ENCODE measurements around the gene RBM12. TPM values are rescaled to one million over a fixed set of nuclear protein-coding genes. Genes with fewer than 3 reads are reported as not detected.

RBM12 gene
- total and polyA plus RNA-seq, 2 donors (not counting 1 experiment from before 2014, with no cell fraction given) = 52.7 to 144 TPM

DNA sequence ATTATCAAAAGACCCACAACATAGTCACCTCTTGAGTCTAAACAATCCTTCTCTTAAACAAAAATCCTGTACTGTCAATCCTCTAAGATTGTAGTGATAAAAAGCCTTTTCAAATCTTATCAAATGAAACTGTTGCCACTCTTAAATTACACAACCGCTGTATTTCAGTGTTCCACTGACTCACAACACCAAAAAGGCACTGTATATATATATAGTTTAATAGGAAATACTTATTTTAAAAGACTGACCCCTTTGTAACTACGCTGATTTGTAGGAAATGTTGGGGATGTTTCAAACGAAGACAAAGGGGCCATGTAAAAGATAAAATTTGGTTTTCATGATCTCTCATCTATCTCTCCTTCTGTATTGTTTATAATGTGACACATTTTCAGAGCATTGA lies 14.1 kb downstream of the RBM12 start:
- POLR2A ChIA-PET = no interaction called here
- H3K27me3 Mint-ChIP-seq = no peaks in the 10 kb centered on the region
- Histone ChIP-seq H3K4me3 (ENCODE audit: control extremely low read depth in 1 of 5, extremely low read depth in 1 of 5, insufficient read depth in 1 of 5, low read depth in 2 of 5, low read length in 4 of 5) (no peak overlapping the region), H3K27me3 (replicated peaks in 1 of 4; ENCODE audit: control extremely low read depth in 1 of 4, control insufficient read depth in 3 of 4, insufficient read depth in 4 of 4, low read length in 3 of 4) (no peaks in the 10 kb centered on the region), H3K4me2 (replicated peaks; ENCODE audit: low read depth, low read length, poor library complexity, severe bottlenecking) (no peak overlapping the region), H2AFZ (ENCODE audit: insufficient read depth, low read depth, low read length, poor library complexity, severe bottlenecking) (no peak overlapping the region), H3K79me2 (ENCODE audit: control insufficient read depth, insufficient read depth, low read length) (peaks cover 96% of the 10 kb centered on the region), H3K9ac (ENCODE audit: low read length) (no peak overlapping the region), H3K36me3 (replicated peaks in 1 of 2; ENCODE audit: control extremely low read depth in 1 of 2, control insufficient read depth in 1 of 2, extremely low read depth in 1 of 2, insufficient read depth in 2 of 2, low read length in 1 of 2) (peaks cover 0 to 53% of the 10 kb centered on the region in 2 experiments), H3K27ac (ENCODE audit: low read length in 2 of 2) (peak overlapping the region in 1 of 2 donors; percentile 34), H3K9me3 (ENCODE audit: control extremely low read depth in 1 of 3, control insufficient read depth in 2 of 3, insufficient read depth in 1 of 3, low read length in 2 of 3) (no peaks in the 10 kb centered on the region), H3K4me1 (ENCODE audit: control insufficient read depth in 2 of 2, insufficient read depth in 2 of 2, low read length in 2 of 2) (no peaks in the 10 kb centered on the region), H4K20me1 (ENCODE audit: control insufficient read depth, insufficient read depth, low read length, poor library complexity, severe bottlenecking) (peaks cover 66% of the 10 kb centered on the region)
- no peak for TF ChIP-seq EZH2 (IDR thresholded peaks at IDR 0.05; ENCODE audit: borderline replicate concordance, insufficient read depth, low read depth, low read length, poor library complexity, severe bottlenecking)
- TF ChIP-seq, protein P1, sequence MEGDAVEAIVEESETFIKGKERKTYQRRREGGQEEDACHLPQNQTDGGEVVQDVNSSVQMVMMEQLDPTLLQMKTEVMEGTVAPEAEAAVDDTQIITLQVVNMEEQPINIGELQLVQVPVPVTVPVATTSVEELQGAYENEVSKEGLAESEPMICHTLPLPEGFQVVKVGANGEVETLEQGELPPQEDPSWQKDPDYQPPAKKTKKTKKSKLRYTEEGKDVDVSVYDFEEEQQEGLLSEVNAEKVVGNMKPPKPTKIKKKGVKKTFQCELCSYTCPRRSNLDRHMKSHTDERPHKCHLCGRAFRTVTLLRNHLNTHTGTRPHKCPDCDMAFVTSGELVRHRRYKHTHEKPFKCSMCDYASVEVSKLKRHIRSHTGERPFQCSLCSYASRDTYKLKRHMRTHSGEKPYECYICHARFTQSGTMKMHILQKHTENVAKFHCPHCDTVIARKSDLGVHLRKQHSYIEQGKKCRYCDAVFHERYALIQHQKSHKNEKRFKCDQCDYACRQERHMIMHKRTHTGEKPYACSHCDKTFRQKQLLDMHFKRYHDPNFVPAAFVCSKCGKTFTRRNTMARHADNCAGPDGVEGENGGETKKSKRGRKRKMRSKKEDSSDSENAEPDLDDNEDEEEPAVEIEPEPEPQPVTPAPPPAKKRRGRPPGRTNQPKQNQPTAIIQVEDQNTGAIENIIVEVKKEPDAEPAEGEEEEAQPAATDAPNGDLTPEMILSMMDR (IDR thresholded peaks at IDR 0.05) = no peak
- DNase-seq (no peak), ATAC-seq (ENCODE audit: low read depth) (no peak)
- WGBS (ENCODE audit: insufficient coverage) = no CpG with 5 or more reads among the region's 3 CpGs
- intact Hi-C loops (cut with micrococcal nuclease) = no loop called here
- CTCF ChIA-PET = no interaction called here
- H3K27ac Mint-ChIP-seq = no peak overlapping the region
- peaks cover 35% of the 10 kb centered on the region for H3K4me1 Mint-ChIP-seq
- H3K4me3 Mint-ChIP-seq = no peak overlapping the region
- H3K9me3 Mint-ChIP-seq (ENCODE audit: insufficient read depth) = no peaks in the 10 kb centered on the region

DNA sequence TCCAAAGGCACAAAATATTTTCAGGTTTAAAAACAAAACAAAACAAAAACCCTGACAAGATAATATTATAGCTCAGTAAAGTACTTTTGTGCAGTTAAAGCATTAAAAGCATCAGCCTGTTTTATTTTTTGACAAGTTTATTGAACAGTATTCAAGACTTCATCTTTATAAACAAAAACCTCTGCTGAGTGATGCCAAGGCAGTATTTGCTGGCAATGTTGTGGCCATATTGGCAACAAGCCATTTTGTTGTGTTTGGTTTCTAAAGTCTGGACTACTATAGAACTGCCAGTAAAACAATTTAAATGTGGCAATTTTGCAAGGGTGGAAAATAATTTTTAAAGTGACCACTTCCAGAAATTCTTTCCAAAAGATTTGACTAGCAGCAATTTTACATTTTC lies 15.9 kb downstream of the RBM12 start:
- peaks cover 49% of the 10 kb centered on the region for H3K4me1 Mint-ChIP-seq
- no peaks in the 10 kb centered on the region for H3K4me1 ChIP-seq (ENCODE audit: control insufficient read depth in 2 of 2, insufficient read depth in 2 of 2, low read length in 2 of 2)
- H3K9me3 Mint-ChIP-seq (ENCODE audit: insufficient read depth) = no peaks in the 10 kb centered on the region
- H3K27ac Mint-ChIP-seq = peak overlapping the region; percentile 53
- no peak overlapping the region for H2AFZ ChIP-seq (ENCODE audit: insufficient read depth, low read depth, low read length, poor library complexity, severe bottlenecking)
- H3K4me3 ChIP-seq (ENCODE audit: control extremely low read depth in 1 of 5, extremely low read depth in 1 of 5, insufficient read depth in 1 of 5, low read depth in 2 of 5, low read length in 4 of 5) = no peak overlapping the region
- ChIA-PET POLR2A (no interaction called here), CTCF (interaction anchor here (1.6 kb wide), 1 partner anchor 8 kb away, joined by 3 read pairs; no protein-coding TSS in a partner anchor)
- TF ChIP-seq, protein P1 (IDR thresholded peaks at IDR 0.05) = no peak
- no peak for TF ChIP-seq EZH2 (IDR thresholded peaks at IDR 0.05; ENCODE audit: borderline replicate concordance, insufficient read depth, low read depth, low read length, poor library complexity, severe bottlenecking)
- H3K27me3 Mint-ChIP-seq = no peaks in the 10 kb centered on the region
- H3K27me3 ChIP-seq (replicated peaks in 1 of 4; ENCODE audit: control extremely low read depth in 1 of 4, control insufficient read depth in 3 of 4, insufficient read depth in 4 of 4, low read length in 3 of 4) = no peaks in the 10 kb centered on the region
- H3K27ac ChIP-seq (ENCODE audit: low read length in 2 of 2) = peak overlapping the region in 1 of 2 donors; percentile 11
- H3K79me2 ChIP-seq (ENCODE audit: control insufficient read depth, insufficient read depth, low read length) = peaks cover 95% of the 10 kb centered on the region
- ATAC-seq (ENCODE audit: low read depth) = no peak
- peaks cover 67% of the 10 kb centered on the region for H4K20me1 ChIP-seq (ENCODE audit: control insufficient read depth, insufficient read depth, low read length, poor library complexity, severe bottlenecking)
- H3K9me3 ChIP-seq (ENCODE audit: control extremely low read depth in 1 of 3, control insufficient read depth in 2 of 3, insufficient read depth in 1 of 3, low read length in 2 of 3) = no peaks in the 10 kb centered on the region
- peaks cover 0 to 36% of the 10 kb centered on the region in 2 experiments for H3K36me3 ChIP-seq (replicated peaks in 1 of 2; ENCODE audit: control extremely low read depth in 1 of 2, control insufficient read depth in 1 of 2, extremely low read depth in 1 of 2, insufficient read depth in 2 of 2, low read length in 1 of 2)
- H3K4me3 Mint-ChIP-seq = no peak overlapping the region
- H3K4me2 ChIP-seq (replicated peaks; ENCODE audit: low read depth, low read length, poor library complexity, severe bottlenecking) = no peak overlapping the region
- intact Hi-C loops (cut with micrococcal nuclease) = no loop called here
- no peak overlapping the region for H3K9ac ChIP-seq (ENCODE audit: low read length)
- DNase-seq = no peak
